Esophagus squamous epithelium (tissue), 4 donors: Measurements from ENCODE around the gene KRTAP5-1.

Experiments used
- CTCF ChIP-seq, 6 experiments: fragments of 450-650 bp in 4 of 6; fragments of 200-600 bp in 2 of 6; sonication (generic) in 2 of 6; IDR thresholded peaks; one replicate each; pipeline ENCODE4 v1.5.1; 2016 to 2019; ENCODE audit warnings: antibody characterized with exemption in 6 of 6, mild to moderate bottlenecking in 4 of 6, moderate library complexity in 4 of 6
- POLR2A ChIP-seq, 4 donors: fragments of 450-650 bp; IDR thresholded peaks; one replicate each; pipeline ENCODE4 v1.6.1; 2017; ENCODE audit warnings: antibody characterized with exemption in 4 of 4, mild to moderate bottlenecking in 4 of 4, moderate library complexity in 3 of 4

GRCh38 chr11:1633864-1634263, 48.8 kb upstream of the KRTAP5-1 start:
- TF ChIP-seq CTCF (IDR thresholded peaks at IDR 0.05): no peak
- no peak for TF ChIP-seq POLR2A (IDR thresholded peaks at IDR 0.05)
